ENCODE measurements around the gene RGS11. TPM values are rescaled to one million over a fixed set of nuclear protein-coding genes. Genes with fewer than 3 reads are reported as not detected.

RGS11 gene
- total RNA-seq, 2 experiments from 2014 or later, result not detected

DNA sequence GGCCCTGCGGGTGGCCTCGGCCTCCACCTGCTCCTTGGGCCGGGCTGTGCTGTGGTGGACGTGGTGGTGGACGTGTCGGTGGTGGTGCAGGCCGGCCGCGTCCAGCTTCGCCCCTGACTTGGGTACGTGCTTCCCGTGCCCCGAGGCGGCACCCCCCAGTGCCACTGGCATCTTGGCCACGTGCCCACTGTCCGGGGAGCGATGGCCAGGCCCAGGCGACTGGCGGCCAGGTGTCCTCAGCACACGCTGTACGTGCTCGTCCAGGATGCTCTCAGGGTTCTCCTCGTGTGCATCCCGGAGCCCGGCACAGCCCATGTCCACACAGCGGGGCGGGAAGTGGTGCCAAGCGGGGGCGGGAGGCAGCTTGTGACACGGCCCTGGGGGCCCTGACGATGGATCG is 22.1 kb upstream of the RGS11 start:
- intact Hi-C loops (cut with micrococcal nuclease), result no loop called here
- H3K4me3 Mint-ChIP-seq, result no peak overlapping the region
- no peak overlapping the region for H3K27ac Mint-ChIP-seq
- ATAC-seq (no peak), DNase-seq (no peak)
- H3K9me3 Mint-ChIP-seq, result no peaks in the 10 kb centered on the region
- peaks cover 3% of the 10 kb centered on the region for H3K36me3 Mint-ChIP-seq (ENCODE audit: low read depth)
- TF ChIP-seq, protein P1, sequence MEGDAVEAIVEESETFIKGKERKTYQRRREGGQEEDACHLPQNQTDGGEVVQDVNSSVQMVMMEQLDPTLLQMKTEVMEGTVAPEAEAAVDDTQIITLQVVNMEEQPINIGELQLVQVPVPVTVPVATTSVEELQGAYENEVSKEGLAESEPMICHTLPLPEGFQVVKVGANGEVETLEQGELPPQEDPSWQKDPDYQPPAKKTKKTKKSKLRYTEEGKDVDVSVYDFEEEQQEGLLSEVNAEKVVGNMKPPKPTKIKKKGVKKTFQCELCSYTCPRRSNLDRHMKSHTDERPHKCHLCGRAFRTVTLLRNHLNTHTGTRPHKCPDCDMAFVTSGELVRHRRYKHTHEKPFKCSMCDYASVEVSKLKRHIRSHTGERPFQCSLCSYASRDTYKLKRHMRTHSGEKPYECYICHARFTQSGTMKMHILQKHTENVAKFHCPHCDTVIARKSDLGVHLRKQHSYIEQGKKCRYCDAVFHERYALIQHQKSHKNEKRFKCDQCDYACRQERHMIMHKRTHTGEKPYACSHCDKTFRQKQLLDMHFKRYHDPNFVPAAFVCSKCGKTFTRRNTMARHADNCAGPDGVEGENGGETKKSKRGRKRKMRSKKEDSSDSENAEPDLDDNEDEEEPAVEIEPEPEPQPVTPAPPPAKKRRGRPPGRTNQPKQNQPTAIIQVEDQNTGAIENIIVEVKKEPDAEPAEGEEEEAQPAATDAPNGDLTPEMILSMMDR (IDR thresholded peaks at IDR 0.05), result no peak
- ChIA-PET CTCF (interaction anchor here (1.5 kb wide), 1 partner anchor 191 kb away, joined by 4 read pairs; no protein-coding TSS in a partner anchor), POLR2A (no interaction called here)
- H3K4me1 Mint-ChIP-seq (ENCODE audit: low read depth), result no peaks in the 10 kb centered on the region
- no peaks in the 10 kb centered on the region for H3K27me3 Mint-ChIP-seq

DNA sequence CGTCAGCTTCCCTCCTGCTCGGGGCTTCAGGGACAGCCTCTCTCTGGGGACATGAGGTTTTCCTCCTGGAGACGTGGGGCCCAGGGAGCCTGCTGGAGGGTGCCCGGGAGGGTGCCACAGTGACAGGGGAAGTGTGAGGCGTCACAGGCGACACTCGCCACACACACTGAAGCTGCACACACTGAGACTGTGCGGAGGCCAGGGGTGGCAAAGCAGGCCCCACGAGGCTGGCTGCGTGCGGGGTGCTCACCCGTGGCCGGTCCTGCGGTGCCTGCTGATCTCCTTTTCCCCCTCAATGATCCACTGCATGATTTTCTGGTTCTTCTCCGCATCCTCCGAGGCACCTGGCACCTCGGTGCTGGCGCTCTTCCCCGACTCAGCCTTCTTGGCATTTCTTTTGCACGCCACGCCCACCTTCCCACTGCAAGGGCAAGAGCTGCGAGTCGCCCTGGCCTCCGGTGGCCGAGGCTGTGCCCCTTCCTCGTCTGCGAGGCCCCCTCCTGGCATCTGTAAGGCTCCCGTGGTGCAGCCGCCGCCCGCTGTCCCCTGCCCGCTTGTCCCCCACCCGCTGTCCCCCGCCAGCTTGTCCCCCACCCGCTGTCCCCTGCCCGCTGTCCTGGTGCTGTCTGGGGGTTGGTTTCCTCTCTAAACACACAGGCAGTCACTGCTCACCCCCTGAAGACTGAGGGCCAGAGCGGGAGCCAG is 21.2 kb upstream of the RGS11 start:
- ChIA-PET CTCF (no interaction called here), POLR2A (no interaction called here)
- Mint-ChIP-seq H3K27me3 (no peaks in the 10 kb centered on the region), H3K9me3 (no peaks in the 10 kb centered on the region), H3K4me3 (no peak overlapping the region), H3K4me1 (ENCODE audit: low read depth) (no peaks in the 10 kb centered on the region), H3K36me3 (ENCODE audit: low read depth) (peaks cover 3% of the 10 kb centered on the region), H3K27ac (no peak overlapping the region)
- TF ChIP-seq, protein P1 (IDR thresholded peaks at IDR 0.05), result no peak
- DNase-seq, result no peak
- ATAC-seq, result no peak
- intact Hi-C loops (cut with micrococcal nuclease), result no loop called here

DNA sequence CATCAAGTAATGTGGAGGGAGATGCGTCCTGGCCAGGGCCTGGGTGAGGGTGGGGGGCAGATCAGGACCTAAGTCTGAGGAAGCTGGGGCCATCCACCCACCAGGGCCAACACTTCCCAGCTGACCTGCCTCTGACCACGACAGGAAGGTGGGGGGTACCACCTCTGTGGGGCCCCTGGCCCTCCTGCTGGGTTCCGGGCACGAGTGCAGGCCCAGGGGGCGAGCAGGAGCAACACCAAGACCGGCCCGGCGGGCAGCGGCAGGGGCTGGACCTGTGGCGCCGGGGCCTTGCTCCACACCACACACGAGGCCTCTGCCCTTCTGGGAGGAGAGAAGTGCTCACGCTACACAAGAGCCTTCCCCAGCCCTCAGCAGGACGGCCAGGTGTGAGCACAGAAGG is 20.5 kb upstream of the RGS11 start:
- H3K4me1 Mint-ChIP-seq (ENCODE audit: low read depth), result no peaks in the 10 kb centered on the region
- intact Hi-C loops (cut with micrococcal nuclease), result no loop called here
- H3K27ac Mint-ChIP-seq, result no peak overlapping the region
- no peaks in the 10 kb centered on the region for H3K9me3 Mint-ChIP-seq
- ChIA-PET POLR2A (interaction anchor here (0.6 kb wide), 1 partner anchor 110 kb away, joined by 3 read pairs; no protein-coding TSS in a partner anchor), CTCF (no interaction called here)
- H3K4me3 Mint-ChIP-seq, result no peak overlapping the region
- DNase-seq, result no peak
- H3K36me3 Mint-ChIP-seq (ENCODE audit: low read depth), result peaks cover 3% of the 10 kb centered on the region
- no peak for ATAC-seq
- H3K27me3 Mint-ChIP-seq, result no peaks in the 10 kb centered on the region
- TF ChIP-seq, protein P1 (IDR thresholded peaks at IDR 0.05), result no peak

DNA sequence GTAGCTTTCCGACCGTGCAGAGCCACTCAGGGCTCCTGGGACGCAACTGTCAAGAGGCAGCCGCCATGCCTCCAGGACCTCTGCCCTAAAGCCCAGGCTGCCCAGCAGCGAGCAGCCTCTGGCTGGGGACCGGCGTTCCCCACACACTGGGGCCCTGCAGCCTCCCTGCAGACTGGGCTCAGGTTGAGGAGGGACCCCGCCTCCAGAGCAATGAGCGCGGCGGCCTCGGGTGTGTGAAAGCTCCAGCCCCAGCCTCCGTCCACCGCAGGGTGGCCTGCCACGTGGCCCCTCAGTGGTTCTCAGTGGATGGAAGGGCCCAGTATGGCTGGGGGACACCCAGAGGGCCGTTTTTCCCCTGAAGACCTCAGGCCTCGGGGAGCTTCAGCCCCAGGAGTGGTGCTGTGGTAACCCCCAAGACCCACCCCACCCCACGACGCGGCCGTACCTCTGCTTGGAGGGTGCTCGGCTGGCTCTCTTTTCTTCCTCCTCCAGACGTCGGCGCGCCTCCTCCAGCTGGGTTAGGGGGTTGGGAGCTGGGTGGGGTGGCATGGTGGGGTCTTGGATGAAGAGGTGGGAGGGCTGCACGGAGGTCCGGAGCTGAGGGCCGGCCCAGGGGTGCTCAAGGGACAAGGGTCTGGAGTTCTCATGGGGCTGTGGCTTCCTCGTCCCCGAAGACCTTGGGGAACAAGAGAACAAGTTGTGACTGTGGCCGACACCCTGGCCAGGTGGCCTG is 17.5 kb upstream of the RGS11 start:
- Mint-ChIP-seq H3K27me3 (no peaks in the 10 kb centered on the region), H3K36me3 (ENCODE audit: low read depth) (peaks cover 3% of the 10 kb centered on the region), H3K27ac (no peak overlapping the region), H3K9me3 (no peaks in the 10 kb centered on the region), H3K4me1 (ENCODE audit: low read depth) (no peaks in the 10 kb centered on the region), H3K4me3 (no peak overlapping the region)
- DNase-seq, result no peak
- ATAC-seq, result no peak
- POLR2A ChIA-PET, result no interaction called here
- TF ChIP-seq, protein P1 (IDR thresholded peaks at IDR 0.05), result no peak
- intact Hi-C loops (cut with micrococcal nuclease), result no loop called here
- CTCF ChIA-PET, result no interaction called here

DNA sequence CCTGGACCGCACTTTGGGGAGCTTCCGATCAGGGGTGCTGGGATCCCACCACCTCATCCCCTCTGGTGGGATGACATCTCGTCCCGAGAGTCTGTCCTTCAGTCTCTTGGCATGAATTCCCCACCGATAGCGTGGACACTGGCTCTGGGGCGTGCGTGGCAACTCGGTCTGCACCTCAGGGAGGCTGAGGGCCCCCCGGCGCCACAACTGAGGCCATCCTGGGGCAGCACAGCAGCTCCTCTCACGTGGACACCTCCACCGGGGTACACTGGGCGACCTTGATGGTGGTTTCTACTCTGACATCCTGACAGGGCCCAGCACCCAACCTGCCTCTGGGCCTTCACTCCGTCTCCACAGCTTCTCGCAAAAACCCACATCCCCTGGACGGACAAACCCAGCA is 15.8 kb upstream of the RGS11 start:
- POLR2A ChIA-PET, result no interaction called here
- ATAC-seq (no peak), DNase-seq (no peak)
- CTCF ChIA-PET, result no interaction called here
- H3K4me1 Mint-ChIP-seq (ENCODE audit: low read depth), result no peaks in the 10 kb centered on the region
- H3K27me3 Mint-ChIP-seq, result no peaks in the 10 kb centered on the region
- intact Hi-C loops (cut with micrococcal nuclease), result no loop called here
- H3K27ac Mint-ChIP-seq, result no peak overlapping the region
- peaks cover 10% of the 10 kb centered on the region for H3K36me3 Mint-ChIP-seq (ENCODE audit: low read depth)
- no peak overlapping the region for H3K4me3 Mint-ChIP-seq
- TF ChIP-seq, protein P1 (IDR thresholded peaks at IDR 0.05), result no peak
- H3K9me3 Mint-ChIP-seq, result no peaks in the 10 kb centered on the region
